Central memory CD8-positive, alpha-beta T cell (primary cell): Measurements from ENCODE around the gene A2M.
"Not testable (repeated sequence)": the region's sequence is repeated elsewhere in the genome, so short reads cannot be mapped to it uniquely, and the experiment has no call there.

Experiments
- ATAC-seq: fragments of 150-1000 bp; cut with Tn5 transposase; replicated peaks from 2 replicates; pipeline ENCODE4 v1.10.0; 2022; ENCODE audit warnings: mild to moderate bottlenecking, moderate FRiP score, moderate number of reproducible peaks; ENCODE audit not compliant: poor library complexity, severe bottlenecking; ENCODE audit errors: extremely low read depth
- DNase-seq, 2 donors: peaks; one replicate each; pipeline ENCODE4 v3.0.0; 2021; ENCODE audit warnings: low spot score in 2 of 2
- H3K27ac Mint-ChIP-seq: one replicate; pipeline ENCODE4 v1.8.0; 2022; ENCODE audit warnings: low read depth, mild to moderate bottlenecking, moderate library complexity, mixed read lengths
- H3K27me3 Mint-ChIP-seq: one replicate; pipeline ENCODE4 v1.8.0; 2022; ENCODE audit warnings: mixed read lengths
- H3K36me3 Mint-ChIP-seq: one replicate; pipeline ENCODE4 v1.8.0; 2022; ENCODE audit warnings: mild to moderate bottlenecking, moderate library complexity, mixed read lengths; ENCODE audit not compliant: insufficient read depth
- H3K4me1 Mint-ChIP-seq: one replicate; pipeline ENCODE4 v1.8.0; 2022; ENCODE audit warnings: mixed read lengths
- H3K4me3 Mint-ChIP-seq: one replicate; pipeline ENCODE4 v1.8.0; 2022; ENCODE audit warnings: mild to moderate bottlenecking, moderate library complexity, mixed read lengths
- H3K9me3 Mint-ChIP-seq: one replicate; pipeline ENCODE4 v1.8.0; 2022; ENCODE audit warnings: mixed read lengths

Gene A2M

GRCh38 chr12:9115731-9116559, at the start of gene A2M:
Gene A2M, minus strand, starts transcription at chr12:9115919. Its CDS starts 70 bp downstream, at chr12:9115849.
- Mint-ChIP-seq H3K27ac (peak within 1 kb of the TSS; percentile 61), H3K4me1 (peaks cover 44% of the 10 kb centered on the region), H3K9me3 (no peaks in the 10 kb centered on the region), H3K4me3 (no peak within 1 kb of the TSS), H3K36me3 (peaks cover 17% of the 10 kb centered on the region), H3K27me3 (no peaks in the 10 kb centered on the region)
- DNase-seq (no peak), ATAC-seq (no peak)

- Mint-ChIP-seq H3K36me3 (peaks cover 34% of the 10 kb centered on the region), H3K9me3 (no peaks in the 10 kb centered on the region), H3K27me3 (no peaks in the 10 kb centered on the region), H3K27ac (no peak overlapping the region), H3K4me3 (no peak overlapping the region), H3K4me1 (peaks cover 24% of the 10 kb centered on the region)
- no peak for DNase-seq
- ATAC-seq = no peak
Observed at GRCh38 chr12:9163392-9163791, 47.7 kb upstream of the A2M start.

GRCh38 chr12:9156119-9156518, 40.4 kb upstream of the A2M start:
- no peaks in the 10 kb centered on the region for H3K27me3 Mint-ChIP-seq
- no peak overlapping the region for H3K4me3 Mint-ChIP-seq
- no peak overlapping the region for H3K27ac Mint-ChIP-seq
- H3K4me1 Mint-ChIP-seq = peaks cover 37% of the 10 kb centered on the region
- ATAC-seq = no peak
- no peaks in the 10 kb centered on the region for H3K9me3 Mint-ChIP-seq
- H3K36me3 Mint-ChIP-seq = peaks cover 37% of the 10 kb centered on the region
- no peak for DNase-seq

GRCh38 chr12:9149372-9149771, 33.7 kb upstream of the A2M start:
- ATAC-seq (no peak), DNase-seq (no peak)
- no peak overlapping the region for H3K27ac Mint-ChIP-seq
- H3K36me3 Mint-ChIP-seq = peaks cover 26% of the 10 kb centered on the region
- H3K27me3 Mint-ChIP-seq = no peaks in the 10 kb centered on the region
- H3K9me3 Mint-ChIP-seq = peaks cover 9% of the 10 kb centered on the region
- no peak overlapping the region for H3K4me3 Mint-ChIP-seq
- peaks cover 35% of the 10 kb centered on the region for H3K4me1 Mint-ChIP-seq

- peaks cover 24% of the 10 kb centered on the region for H3K36me3 Mint-ChIP-seq
- ATAC-seq (no peak), DNase-seq (no peak)
- no peak overlapping the region for H3K27ac Mint-ChIP-seq
- H3K4me3 Mint-ChIP-seq = no peak overlapping the region
- H3K4me1 Mint-ChIP-seq = peaks cover 39% of the 10 kb centered on the region
- H3K9me3 Mint-ChIP-seq = peaks cover 12% of the 10 kb centered on the region
- H3K27me3 Mint-ChIP-seq = no peaks in the 10 kb centered on the region
Observed at GRCh38 chr12:9148926-9149325, 33.2 kb upstream of the A2M start.

- Mint-ChIP-seq H3K9me3 (peaks cover 15% of the 10 kb centered on the region), H3K4me1 (peaks cover 42% of the 10 kb centered on the region), H3K36me3 (peaks cover 24% of the 10 kb centered on the region), H3K27ac (no peak overlapping the region), H3K4me3 (no peak overlapping the region), H3K27me3 (no peaks in the 10 kb centered on the region)
- DNase-seq (no peak), ATAC-seq (no peak)
Observed at GRCh38 chr12:9147461-9147860, 31.7 kb upstream of the A2M start.

- no peak for ATAC-seq
- Mint-ChIP-seq H3K27me3 (no peaks in the 10 kb centered on the region), H3K4me3 (no peak overlapping the region), H3K4me1 (peaks cover 45% of the 10 kb centered on the region), H3K36me3 (peaks cover 17% of the 10 kb centered on the region), H3K27ac (no peak overlapping the region), H3K9me3 (peaks cover 15% of the 10 kb centered on the region)
- no peak for DNase-seq
Observed at GRCh38 chr12:9144730-9145106, 29.0 kb upstream of the A2M start.

GRCh38 chr12:9143929-9144729, 28.4 kb upstream of the A2M start:
- Mint-ChIP-seq H3K4me1 (peaks cover 51% of the 10 kb centered on the region), H3K4me3 (no peak overlapping the region), H3K27me3 (no peaks in the 10 kb centered on the region), H3K27ac (peak overlapping the region; percentile 9), H3K36me3 (peaks cover 15% of the 10 kb centered on the region), H3K9me3 (peaks cover 15% of the 10 kb centered on the region)
- DNase-seq (no peak), ATAC-seq (no peak)

GRCh38 chr12:9143137-9143536, 27.4 kb upstream of the A2M start:
- Mint-ChIP-seq H3K4me3 (no peak overlapping the region), H3K9me3 (peaks cover 15% of the 10 kb centered on the region), H3K4me1 (peaks cover 54% of the 10 kb centered on the region), H3K27ac (peak overlapping the region; percentile 4), H3K36me3 (peaks cover 15% of the 10 kb centered on the region), H3K27me3 (no peaks in the 10 kb centered on the region)
- no peak for ATAC-seq
- no peak for DNase-seq

GRCh38 chr12:9139588-9140290, 24.0 kb upstream of the A2M start:
- Mint-ChIP-seq H3K27ac (peak overlapping the region; percentile 79), H3K4me1 (peaks cover 42% of the 10 kb centered on the region), H3K36me3 (peaks cover 14% of the 10 kb centered on the region)
- not testable (repeated sequence) for H3K9me3 Mint-ChIP-seq, ATAC-seq, DNase-seq, H3K27me3 Mint-ChIP-seq, H3K4me3 Mint-ChIP-seq

- H3K27ac Mint-ChIP-seq = no peak overlapping the region
- H3K4me3 Mint-ChIP-seq = no peak overlapping the region
- DNase-seq (no peak), ATAC-seq (no peak)
- H3K27me3 Mint-ChIP-seq = no peaks in the 10 kb centered on the region
- H3K4me1 Mint-ChIP-seq = peaks cover 39% of the 10 kb centered on the region
- H3K36me3 Mint-ChIP-seq = peaks cover 17% of the 10 kb centered on the region
- no peaks in the 10 kb centered on the region for H3K9me3 Mint-ChIP-seq
Observed at GRCh38 chr12:9135903-9136310, 20.2 kb upstream of the A2M start.

GRCh38 chr12:9134981-9135628, 19.4 kb upstream of the A2M start:
- Mint-ChIP-seq H3K27me3 (no peaks in the 10 kb centered on the region), H3K4me3 (no peak overlapping the region), H3K9me3 (no peaks in the 10 kb centered on the region), H3K27ac (no peak overlapping the region), H3K4me1 (peaks cover 39% of the 10 kb centered on the region), H3K36me3 (peaks cover 17% of the 10 kb centered on the region)
- no peak for ATAC-seq
- no peak for DNase-seq
